A549 (cell line): ENCODE measurements around the gene IFITM10. TPM values are rescaled to one million over a fixed set of nuclear protein-coding genes. Genes with fewer than 3 reads are reported as not detected.

Experiments used
- ATAC-seq, 2 experiments: fragments of 200-7000 bp in 1 of 2; fragments of >200 bp in 1 of 2; cut with Nextera tagmentation in 1 of 2; cut with Tn5 transposase in 1 of 2; 3 replicates each; pipeline versions ENCODE4 v1.8.0 to v1.9.1; 2018 to 2020; ENCODE audit warnings: mild to moderate bottlenecking in 1 of 2, moderate library complexity in 1 of 2
- CTCF ChIA-PET: fragments of 300-600 bp; sonication (Branson Sonifier 250); formaldehyde crosslinking; extraction: SDS; loops from one replicate; lab custom pipeline; 2021; ENCODE audit warnings: antibody characterized with exemption, inconsistent platforms; lab: Yijun Ruan, JAX
- POLR2A ChIA-PET: fragments of 350-600 bp; formaldehyde crosslinking; extraction: SDS; loops from one replicate; lab custom pipeline; 2021; ENCODE audit warnings: antibody characterized with exemption, inconsistent platforms; lab: Yijun Ruan, JAX
- DNase-seq, 2 experiments: peaks; one replicate each; pipeline versions ENCODE4 v3.0.0 to v3.0.0-alpha.2; 2011 to 2016; ENCODE audit warnings: low read depth in 1 of 2, low spot score in 1 of 2
- FAIRE-seq: peaks from 2 replicates; lab custom pipeline; 2011; peaks lifted over from hg19 to GRCh38; lab: Jason Lieb, UNC
- H3K27ac ChIP-seq, 2 experiments: fragments of >200 bp; sonication (Bioruptor Twin); formaldehyde crosslinking; 3 replicates each; pipeline ENCODE4 v1.5.1; 2016 to 2017
- H3K4me1 ChIP-seq: fragments of >200 bp; sonication (Bioruptor Twin); formaldehyde crosslinking; 3 replicates; pipeline ENCODE4 v1.6.1; 2016
- H3K4me2 ChIP-seq: fragments of >200 bp; sonication (Bioruptor Twin); formaldehyde crosslinking; 3 replicates; pipeline ENCODE4 v1.6.1; 2016
- H3K4me3 ChIP-seq: fragments of >200 bp; sonication (Bioruptor Twin); formaldehyde crosslinking; 3 replicates; pipeline ENCODE4 v1.5.1; 2016
- H3K9me3 ChIP-seq: fragments of >200 bp; sonication (Bioruptor Twin); formaldehyde crosslinking; 3 replicates; pipeline ENCODE4 v1.6.1; 2016
- BHLHE40 ChIP-seq: IDR thresholded peaks from 2 replicates; pipeline ENCODE4 v1.6.1; 2012; ENCODE audit warnings: low read depth, low read length, inconsistent platforms
- CBX2 ChIP-seq: fragments of 200-600 bp; sonication (generic); IDR thresholded peaks from 2 replicates; pipeline ENCODE4 v1.6.1; 2016; ENCODE audit warnings: low read depth, mild to moderate bottlenecking, borderline replicate concordance
- CBX8 ChIP-seq: fragments of 200-600 bp; sonication (generic); IDR thresholded peaks from 2 replicates; pipeline ENCODE4 v1.6.1; 2016
- CHD4 ChIP-seq: fragments of 200-600 bp; sonication (generic); IDR thresholded peaks from 2 replicates; pipeline ENCODE4 v1.6.1; 2016; ENCODE audit warnings: antibody characterized with exemption, mild to moderate bottlenecking, borderline replicate concordance
- GATA3 ChIP-seq: IDR thresholded peaks from 2 replicates; pipeline ENCODE4 v1.6.1; 2012; ENCODE audit warnings: borderline replicate concordance
- HEYL ChIP-seq: fragments of 250-450 bp; sonication (Bioruptor Pico); IDR thresholded peaks from 2 replicates; pipeline ENCODE4 v1.8.0; 2021; ENCODE audit warnings: mild to moderate bottlenecking, moderate library complexity
- JUN ChIP-seq, 2 experiments: fragments of >200 bp; sonication (Bioruptor Twin); formaldehyde crosslinking; IDR thresholded peaks; 2 replicates in 1 of 2; 3 replicates in 1 of 2; pipeline ENCODE4 v1.6.1; 2016 to 2017
- KDM5A ChIP-seq: fragments of 200-600 bp; sonication (generic); IDR thresholded peaks from 2 replicates; pipeline ENCODE4 v1.6.1; 2016; ENCODE audit warnings: antibody characterized with exemption, mild to moderate bottlenecking
- NFE2L2 ChIP-seq: fragments of 150-350 bp; conservative IDR thresholded peaks from 2 replicates; pipeline ENCODE4 v1.6.1; 2014; ENCODE audit warnings: low read length
- POLR2A ChIP-seq: IDR thresholded peaks from 2 replicates; pipeline ENCODE4 v1.6.1; 2012; ENCODE audit warnings: mild to moderate bottlenecking, low read length
- RCOR1 ChIP-seq: fragments of 150-350 bp; IDR thresholded peaks from 2 replicates; pipeline ENCODE4 v1.6.1; 2014; ENCODE audit warnings: antibody characterized with exemption, low read length, low read depth
- RFX5 ChIP-seq: fragments of 450-650 bp; IDR thresholded peaks from 2 replicates; pipeline ENCODE4 v1.7.1; 2014; ENCODE audit warnings: antibody characterized with exemption, mild to moderate bottlenecking, moderate library complexity
- TP53 ChIP-seq: fragments of 250-450 bp; sonication (Bioruptor Pico); IDR thresholded peaks from 2 replicates; pipeline ENCODE4 v1.5.0; 2021; ENCODE audit warnings: mild to moderate bottlenecking, moderate library complexity
- WGBS: methylation state at CpG from one replicate; pipeline ENCODE4 v1.1.6; 2017; ENCODE audit errors: missing lambda C conversion rate; 5-methylcytosine and 5-hydroxymethylcytosine counted together
- polyA plus RNA-seq, 4 experiments: library from polyadenylated mRNA; depleted of rRNA in 3 of 4; stranded (reverse); fragments of >200 nt; fragmentation: RNase III in 1 of 4; extraction: RNeasy Plus Mini Kit Qiagen cat#74134 plus additional on column Dnase treatment in 1 of 4; gene quantifications; 2 replicates in 3 of 4; 3 replicates in 1 of 4; pipeline ENCODE4 v1.2.3, GENCODE V29; 2011 to 2017
- TF ChIP-seq, protein P1 (sequence below): fragments of 250-450 bp; sonication (Bioruptor Pico); IDR thresholded peaks from 2 replicates; pipeline ENCODE4 v1.5.0; 2020; ENCODE audit warnings: low read depth, mild to moderate bottlenecking, moderate library complexity
- TF ChIP-seq, protein P2 (sequence below): fragments of >200 bp; sonication (Bioruptor Twin); formaldehyde crosslinking; IDR thresholded peaks from 3 replicates; pipeline ENCODE4 v1.5.1; 2016
- TF ChIP-seq, protein P3 (sequence below): fragments of 250-450 bp; sonication (Bioruptor Pico); IDR thresholded peaks from 2 replicates; pipeline ENCODE4 v1.5.0; 2021; ENCODE audit warnings: mild to moderate bottlenecking, moderate library complexity, borderline replicate concordance
- TF ChIP-seq, protein P4 (sequence below): fragments of >200 bp; sonication (Bioruptor Twin); formaldehyde crosslinking; IDR thresholded peaks from 2 replicates; pipeline ENCODE4 v1.6.1; 2016
- TF ChIP-seq, protein P5 (sequence below): IDR thresholded peaks from 2 replicates; pipeline ENCODE4 v1.6.1; 2012
- TF ChIP-seq, protein P6 (sequence below): fragments of 200-600 bp; sonication (generic); IDR thresholded peaks from 2 replicates; pipeline ENCODE4 v1.6.1; 2016; ENCODE audit warnings: antibody characterized with exemption, mild to moderate bottlenecking, moderate library complexity

The IFITM10 gene
- polyA plus RNA-seq, 2 of the 4 experiments (the other 2 are of a cell fraction), result 0.28 to 0.67 TPM

DNA sequence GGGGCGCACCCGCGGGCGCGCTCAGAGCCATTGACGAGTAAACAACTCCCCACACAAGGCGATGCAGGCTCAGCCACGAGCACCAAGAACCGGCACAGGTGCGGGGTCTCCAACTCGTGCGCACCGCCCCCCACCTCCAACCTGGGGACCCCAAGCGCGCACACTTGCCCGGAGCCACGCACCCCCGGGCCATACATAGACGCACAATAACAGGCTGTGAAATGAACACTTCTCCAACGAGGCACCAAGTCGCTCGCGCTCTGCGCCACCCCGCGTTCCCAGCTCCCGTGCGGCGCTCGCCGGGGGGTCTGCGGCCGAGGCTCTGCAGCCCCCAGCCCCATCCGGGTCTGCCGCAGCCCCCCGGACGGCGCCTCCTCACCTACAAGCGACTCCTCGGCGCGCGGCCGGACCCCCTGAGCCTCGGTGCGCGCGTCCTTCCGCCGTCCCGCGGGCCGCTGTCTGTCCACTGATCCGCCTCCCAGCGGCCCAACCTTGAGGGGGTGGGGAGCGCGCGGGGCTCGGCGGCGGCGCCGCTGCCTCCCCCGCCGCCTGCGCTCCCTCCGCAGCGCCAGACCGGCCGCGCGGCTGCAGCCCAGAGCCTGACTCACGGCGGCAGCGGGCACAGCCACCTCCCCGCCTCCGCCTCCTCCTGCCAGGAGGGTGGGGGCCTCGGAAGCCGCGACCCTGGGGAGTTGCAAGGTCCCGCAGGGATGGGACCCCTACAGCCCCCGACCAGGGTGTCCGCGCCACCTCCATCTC is 1.6 kb downstream of the IFITM10 start:
- peak overlapping the region; percentile 80 for H3K4me2 ChIP-seq
- no peak for FAIRE-seq

More for the DNA sequence above, 1.6 kb downstream of the IFITM10 start:
- ATAC-seq (peak; percentile 36 to 43; a peak in 5 of 6 replicates), DNase-seq (no peak)
- Histone ChIP-seq H3K4me1 (peaks cover 24% of the 10 kb centered on the region; the same call in 2 of the 3 replicates), H3K4me3 (peak overlapping the region; percentile 34), H3K9me3 (no peaks in the 10 kb centered on the region), H3K27ac (peak overlapping the region; percentile 44 to 80; a peak in 4 of 6 replicates)
- ChIA-PET CTCF (interaction anchor here (0.9 to 2.6 kb wide), 5 partner anchors 11 to 84 kb away, joined by 3 to 12 read pairs (median 5); no protein-coding TSS in a partner anchor), POLR2A (interaction anchor here (1.5 to 3.2 kb wide), 2 partner anchors 23 to 55 kb away, joined by 5 to 11 read pairs; no protein-coding TSS in a partner anchor)
- WGBS, result 54% methylated on average over 15 of the region's 84 CpGs
- TF ChIP-seq, protein P1, sequence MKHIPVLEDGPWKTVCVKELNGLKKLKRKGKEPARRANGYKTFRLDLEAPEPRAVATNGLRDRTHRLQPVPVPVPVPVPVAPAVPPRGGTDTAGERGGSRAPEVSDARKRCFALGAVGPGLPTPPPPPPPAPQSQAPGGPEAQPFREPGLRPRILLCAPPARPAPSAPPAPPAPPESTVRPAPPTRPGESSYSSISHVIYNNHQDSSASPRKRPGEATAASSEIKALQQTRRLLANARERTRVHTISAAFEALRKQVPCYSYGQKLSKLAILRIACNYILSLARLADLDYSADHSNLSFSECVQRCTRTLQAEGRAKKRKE (CRISPR knock-in tag), result no peak
- TF ChIP-seq BHLHE40, result no peak
- no peak for TF ChIP-seq KDM5A
- TF ChIP-seq JUN (IDR thresholded peaks at IDR 0.05), result no peak
- TF ChIP-seq TP53 (CRISPR knock-in tag), result no peak
- TF ChIP-seq, protein P2, sequence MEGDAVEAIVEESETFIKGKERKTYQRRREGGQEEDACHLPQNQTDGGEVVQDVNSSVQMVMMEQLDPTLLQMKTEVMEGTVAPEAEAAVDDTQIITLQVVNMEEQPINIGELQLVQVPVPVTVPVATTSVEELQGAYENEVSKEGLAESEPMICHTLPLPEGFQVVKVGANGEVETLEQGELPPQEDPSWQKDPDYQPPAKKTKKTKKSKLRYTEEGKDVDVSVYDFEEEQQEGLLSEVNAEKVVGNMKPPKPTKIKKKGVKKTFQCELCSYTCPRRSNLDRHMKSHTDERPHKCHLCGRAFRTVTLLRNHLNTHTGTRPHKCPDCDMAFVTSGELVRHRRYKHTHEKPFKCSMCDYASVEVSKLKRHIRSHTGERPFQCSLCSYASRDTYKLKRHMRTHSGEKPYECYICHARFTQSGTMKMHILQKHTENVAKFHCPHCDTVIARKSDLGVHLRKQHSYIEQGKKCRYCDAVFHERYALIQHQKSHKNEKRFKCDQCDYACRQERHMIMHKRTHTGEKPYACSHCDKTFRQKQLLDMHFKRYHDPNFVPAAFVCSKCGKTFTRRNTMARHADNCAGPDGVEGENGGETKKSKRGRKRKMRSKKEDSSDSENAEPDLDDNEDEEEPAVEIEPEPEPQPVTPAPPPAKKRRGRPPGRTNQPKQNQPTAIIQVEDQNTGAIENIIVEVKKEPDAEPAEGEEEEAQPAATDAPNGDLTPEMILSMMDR, result no peak
- TF ChIP-seq, protein P3, sequence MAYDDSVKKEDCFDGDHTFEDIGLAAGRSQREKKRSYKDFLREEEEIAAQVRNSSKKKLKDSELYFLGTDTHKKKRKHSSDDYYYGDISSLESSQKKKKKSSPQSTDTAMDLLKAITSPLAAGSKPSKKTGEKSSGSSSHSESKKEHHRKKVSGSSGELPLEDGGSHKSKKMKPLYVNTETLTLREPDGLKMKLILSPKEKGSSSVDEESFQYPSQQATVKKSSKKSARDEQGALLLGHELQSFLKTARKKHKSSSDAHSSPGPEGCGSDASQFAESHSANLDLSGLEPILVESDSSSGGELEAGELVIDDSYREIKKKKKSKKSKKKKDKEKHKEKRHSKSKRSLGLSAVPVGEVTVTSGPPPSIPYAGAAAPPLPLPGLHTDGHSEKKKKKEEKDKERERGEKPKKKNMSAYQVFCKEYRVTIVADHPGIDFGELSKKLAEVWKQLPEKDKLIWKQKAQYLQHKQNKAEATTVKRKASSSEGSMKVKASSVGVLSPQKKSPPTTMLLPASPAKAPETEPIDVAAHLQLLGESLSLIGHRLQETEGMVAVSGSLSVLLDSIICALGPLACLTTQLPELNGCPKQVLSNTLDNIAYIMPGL, result no peak
- no peak for TF ChIP-seq POLR2A
- no peak for TF ChIP-seq GATA3
- TF ChIP-seq RCOR1, result no peak
- TF ChIP-seq, protein P4, sequence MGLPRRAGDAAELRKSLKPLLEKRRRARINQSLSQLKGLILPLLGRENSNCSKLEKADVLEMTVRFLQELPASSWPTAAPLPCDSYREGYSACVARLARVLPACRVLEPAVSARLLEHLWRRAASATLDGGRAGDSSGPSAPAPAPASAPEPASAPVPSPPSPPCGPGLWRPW, result no peak
- TF ChIP-seq NFE2L2, result no peak
- TF ChIP-seq, protein P5, sequence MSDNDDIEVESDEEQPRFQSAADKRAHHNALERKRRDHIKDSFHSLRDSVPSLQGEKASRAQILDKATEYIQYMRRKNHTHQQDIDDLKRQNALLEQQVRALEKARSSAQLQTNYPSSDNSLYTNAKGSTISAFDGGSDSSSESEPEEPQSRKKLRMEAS, result no peak
- TF ChIP-seq, protein P6, sequence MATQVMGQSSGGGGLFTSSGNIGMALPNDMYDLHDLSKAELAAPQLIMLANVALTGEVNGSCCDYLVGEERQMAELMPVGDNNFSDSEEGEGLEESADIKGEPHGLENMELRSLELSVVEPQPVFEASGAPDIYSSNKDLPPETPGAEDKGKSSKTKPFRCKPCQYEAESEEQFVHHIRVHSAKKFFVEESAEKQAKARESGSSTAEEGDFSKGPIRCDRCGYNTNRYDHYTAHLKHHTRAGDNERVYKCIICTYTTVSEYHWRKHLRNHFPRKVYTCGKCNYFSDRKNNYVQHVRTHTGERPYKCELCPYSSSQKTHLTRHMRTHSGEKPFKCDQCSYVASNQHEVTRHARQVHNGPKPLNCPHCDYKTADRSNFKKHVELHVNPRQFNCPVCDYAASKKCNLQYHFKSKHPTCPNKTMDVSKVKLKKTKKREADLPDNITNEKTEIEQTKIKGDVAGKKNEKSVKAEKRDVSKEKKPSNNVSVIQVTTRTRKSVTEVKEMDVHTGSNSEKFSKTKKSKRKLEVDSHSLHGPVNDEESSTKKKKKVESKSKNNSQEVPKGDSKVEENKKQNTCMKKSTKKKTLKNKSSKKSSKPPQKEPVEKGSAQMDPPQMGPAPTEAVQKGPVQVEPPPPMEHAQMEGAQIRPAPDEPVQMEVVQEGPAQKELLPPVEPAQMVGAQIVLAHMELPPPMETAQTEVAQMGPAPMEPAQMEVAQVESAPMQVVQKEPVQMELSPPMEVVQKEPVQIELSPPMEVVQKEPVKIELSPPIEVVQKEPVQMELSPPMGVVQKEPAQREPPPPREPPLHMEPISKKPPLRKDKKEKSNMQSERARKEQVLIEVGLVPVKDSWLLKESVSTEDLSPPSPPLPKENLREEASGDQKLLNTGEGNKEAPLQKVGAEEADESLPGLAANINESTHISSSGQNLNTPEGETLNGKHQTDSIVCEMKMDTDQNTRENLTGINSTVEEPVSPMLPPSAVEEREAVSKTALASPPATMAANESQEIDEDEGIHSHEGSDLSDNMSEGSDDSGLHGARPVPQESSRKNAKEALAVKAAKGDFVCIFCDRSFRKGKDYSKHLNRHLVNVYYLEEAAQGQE, result no peak
- no peak for TF ChIP-seq HEYL (CRISPR knock-in tag)
- no peak for TF ChIP-seq CBX2
- no peak for TF ChIP-seq CBX8
- TF ChIP-seq CHD4, result no peak
- no peak for TF ChIP-seq RFX5
